GM12878 (cell line): ENCODE results near the gene PPFIA3. TPM values are rescaled to one million over a fixed set of nuclear protein-coding genes. Genes with fewer than 3 reads are reported as not detected.

Experiments used
- BMI1 ChIP-seq: fragments of 450-650 bp; IDR thresholded peaks from 2 replicates; pipeline ENCODE4 v1.6.1; 2016; ENCODE audit warnings: mild to moderate bottlenecking, moderate library complexity, borderline replicate concordance
- BRCA1 ChIP-seq: IDR thresholded peaks from 2 replicates; pipeline ENCODE4 v1.6.1; 2011; ENCODE audit warnings: low read depth, low read length, improper control_type of control experiment
- CEBPZ ChIP-seq: fragments of 150-350 bp; IDR thresholded peaks from 2 replicates; pipeline ENCODE4 v1.6.1; 2016; ENCODE audit warnings: low read depth, low read length
- CHD4 ChIP-seq: fragments of 200-600 bp; sonication (generic); IDR thresholded peaks from 2 replicates; pipeline ENCODE4 v1.6.1; 2016; ENCODE audit warnings: mild to moderate bottlenecking
- CTCF ChIP-seq, 3 experiments: IDR thresholded peaks in 2 of 3; conservative IDR thresholded peaks in 1 of 3; 2 replicates each; pipeline ENCODE4 v1.5.1; 2011; ENCODE audit warnings: low read depth in 3 of 3, low read length in 3 of 3, mild to moderate bottlenecking in 3 of 3, control low read depth in 2 of 3, moderate library complexity in 2 of 3, inconsistent platforms in 1 of 3, mixed read lengths in 1 of 3; ENCODE audit not compliant: control insufficient read depth in 2 of 3, insufficient read depth in 1 of 3; ENCODE audit errors: extremely low read depth in 1 of 3
- ESRRA ChIP-seq: IDR thresholded peaks from 2 replicates; pipeline ENCODE4 v1.6.1; 2012; ENCODE audit warnings: mild to moderate bottlenecking, low read length, improper control_type of control experiment
- IRF5 ChIP-seq: fragments of 450-650 bp; IDR thresholded peaks from 2 replicates; pipeline ENCODE4 v1.6.1; 2017; ENCODE audit warnings: borderline replicate concordance
- MTA3 ChIP-seq: IDR thresholded peaks from 2 replicates; pipeline ENCODE4 v1.6.1; 2012; ENCODE audit warnings: low read length, inconsistent platforms, borderline replicate concordance
- NR2C1 ChIP-seq: fragments of 450-650 bp; IDR thresholded peaks from 2 replicates; pipeline ENCODE4 v1.6.1; 2017; ENCODE audit warnings: antibody characterized with exemption, mild to moderate bottlenecking, moderate library complexity
- POLR2AphosphoS5 ChIP-seq: IDR thresholded peaks from 2 replicates; pipeline ENCODE4 v1.6.1; 2011; ENCODE audit warnings: mild to moderate bottlenecking, low read length, inconsistent platforms
- SREBF1 ChIP-seq: IDR thresholded peaks from 2 replicates; pipeline ENCODE4 v1.6.1; 2012; ENCODE audit warnings: mild to moderate bottlenecking, low read length
- SRF ChIP-seq, 2 experiments: IDR thresholded peaks; 2 replicates each; pipeline ENCODE4 v1.6.1; 2011; ENCODE audit warnings: low read depth in 2 of 2, low read length in 2 of 2, mild to moderate bottlenecking in 1 of 2, moderate library complexity in 1 of 2
- TAF1 ChIP-seq: IDR thresholded peaks from 2 replicates; pipeline ENCODE4 v1.6.1; 2011; ENCODE audit warnings: mild to moderate bottlenecking, low read depth, low read length, borderline replicate concordance
- TARDBP ChIP-seq: IDR thresholded peaks from 2 replicates; pipeline ENCODE4 v1.6.1; 2016; ENCODE audit warnings: borderline replicate concordance
- USF1 ChIP-seq: IDR thresholded peaks from 2 replicates; pipeline ENCODE4 v1.6.1; 2011; ENCODE audit warnings: borderline replicate concordance, low read depth, mild to moderate bottlenecking, moderate library complexity, mixed read lengths, low read length; ENCODE audit not compliant: insufficient read depth; ENCODE audit errors: extremely low read length
- ZBED1 ChIP-seq: IDR thresholded peaks from 2 replicates; pipeline ENCODE4 v1.6.1; 2016; ENCODE audit warnings: borderline replicate concordance
- ZBTB33 ChIP-seq: fragments of 450-650 bp; IDR thresholded peaks from 2 replicates; pipeline ENCODE4 v1.6.1; 2017; ENCODE audit warnings: mild to moderate bottlenecking
- ZNF274 ChIP-seq: IDR thresholded peaks from one replicate; pipeline ENCODE4 v1.8.0; 2011; ENCODE audit not compliant: insufficient read length, insufficient read depth
- polyA plus RNA-seq, 11 experiments: library from polyadenylated mRNA; depleted of rRNA in 4 of 11; unstranded in 6 of 11; stranded (reverse) in 5 of 11; fragments of >200 nt; fragmentation: Nextera tagmentation in 4 of 11; fragmentation: Illumina TruSeq in 1 of 11; extraction: Ambion mirVana in 4 of 11; extraction: Trizol in 1 of 11; gene quantifications; 1 replicate in 1 of 11; 2 replicates in 10 of 11; pipeline versions ENCODE4 v1.2.1 to v1.2.3, GENCODE V29; 2011 to 2016; ENCODE audit warnings: inconsistent platforms in 2 of 11, missing spikeins in 2 of 11, low read depth in 1 of 11
- total RNA-seq, 4 experiments: library from RNA; depleted of rRNA in 3 of 4; stranded (reverse); fragments of >200 nt in 3 of 4; fragmentation: Illumina TruSeq in 1 of 4; extraction: Trizol in 1 of 4; gene quantifications; 2 replicates each; pipeline versions ENCODE4 v1.2.1 to v1.2.3, GENCODE V29; 2013 to 2021

PPFIA3 gene
- total and polyA plus RNA-seq, 10 of the 15 experiments (the other 5 are each of a cell fraction or from before 2014, with no cell fraction given) = 0.11 to 1.7 (median 0.73) TPM; not detected in 3

- TF ChIP-seq ZBTB33 (no peak), BRCA1 (no peak), MTA3 (no peak), CEBPZ (no peak), ZBED1 (no peak), SRF (IDR thresholded peaks at IDR 0.05; ENCODE audit: low read depth in 2 of 2, low read length in 2 of 2) (no peak), SREBF1 (no peak), ZNF274 (no peak), NR2C1 (peak; percentile 44; the same call in 1 of the 2 replicates), BMI1 (no peak), CHD4 (no peak), CTCF (IDR thresholded peaks at IDR 0.05 in 2 of 3, conservative IDR thresholded peaks at IDR 0.05 in 1 of 3; ENCODE audit: control insufficient read depth in 2 of 3, extremely low read depth in 1 of 3, insufficient read depth in 1 of 3, low read depth in 3 of 3, low read length in 3 of 3) (peak; percentile 34 to 61 (median 44); a peak in 4 of 6 replicates), TARDBP (no peak), IRF5 (no peak), ESRRA (no peak), USF1 (peak; percentile 68), TAF1 (no peak), POLR2AphosphoS5 (no peak)
These were observed 5.3 kb upstream of the PPFIA3 start, which contains the start of gene LIN7B (continued) for GRCh38 chr19:49113762-49114629.
